ENCODE results near the gene KLHL29.

The KLHL29 gene

GRCh38 chr2:23518481-23519333, 133.7 kb downstream of the KLHL29 start:
- no peak for DNase-seq

- DNase-seq, result no peak
These were observed 134.3 kb downstream of the KLHL29 start for GRCh38 chr2:23519334-23519651.

- DNase-seq, result no peak
These were observed 135.3 kb downstream of the KLHL29 start for GRCh38 chr2:23520256-23520655.

- DNase-seq, result no peak
These were observed 136.1 kb downstream of the KLHL29 start for GRCh38 chr2:23521060-23521459.

GRCh38 chr2:23522726-23523372, 137.9 kb downstream of the KLHL29 start:
- DNase-seq, result no peak

GRCh38 chr2:23523373-23524260, 138.6 kb downstream of the KLHL29 start:
- no peak for DNase-seq

GRCh38 chr2:23524261-23524706, 139.3 kb downstream of the KLHL29 start:
- peak; percentile 48 for DNase-seq

GRCh38 chr2:23525137-23525765, 140.3 kb downstream of the KLHL29 start:
- no peak for DNase-seq

- no peak for DNase-seq
These were observed 141.1 kb downstream of the KLHL29 start for GRCh38 chr2:23526114-23526513.

GRCh38 chr2:23526835-23527790, 142.1 kb downstream of the KLHL29 start:
- no peak for DNase-seq

- no peak for DNase-seq
These were observed 143.2 kb downstream of the KLHL29 start for GRCh38 chr2:23528171-23528570.

GRCh38 chr2:23528690-23529089, 143.7 kb downstream of the KLHL29 start:
- DNase-seq, result no peak

- DNase-seq, result no peak
These were observed 144.7 kb downstream of the KLHL29 start for GRCh38 chr2:23529659-23530058.

GRCh38 chr2:23530206-23530908, 145.4 kb downstream of the KLHL29 start:
- DNase-seq, result no peak

GRCh38 chr2:23530909-23531276, 145.9 kb downstream of the KLHL29 start:
- no peak for DNase-seq

- no peak for DNase-seq
These were observed 146.3 kb downstream of the KLHL29 start for GRCh38 chr2:23531280-23531679.

- no peak for DNase-seq
These were observed 146.9 kb downstream of the KLHL29 start for GRCh38 chr2:23531881-23532280.

- no peak for DNase-seq
These were observed 147.7 kb downstream of the KLHL29 start for GRCh38 chr2:23532391-23533337.

GRCh38 chr2:23533338-23533695, 148.3 kb downstream of the KLHL29 start:
- no peak for DNase-seq

- DNase-seq, result no peak
These were observed 149.8 kb downstream of the KLHL29 start for GRCh38 chr2:23534771-23535170.

All from HCEC 1CT (cell line).